GM19467 (cell line): ENCODE data around the gene CELF5.
"Not testable (repeated sequence)": the region's sequence is repeated elsewhere in the genome, so short reads cannot be mapped to it uniquely, and the experiment has no call there.

Experiments
- ATAC-seq: cut with Tn5 transposase; IDR thresholded peaks from one replicate; pipeline ENCODE4 v1.9.1; 2021; ENCODE audit warnings: mild to moderate bottlenecking, moderate library complexity; ENCODE audit not compliant: unreplicated experiment

CELF5 gene

GRCh38 chr19:3206216-3206953 lies 18.1 kb upstream of the CELF5 start:
- ATAC-seq: no peak

- no peak for ATAC-seq
These were observed 16.8 kb upstream of the CELF5 start for GRCh38 chr19:3207461-3208242.

- ATAC-seq: no peak
These were observed 15.9 kb upstream of the CELF5 start for GRCh38 chr19:3208317-3209207.

- no peak for ATAC-seq
These were observed 14.0 kb upstream of the CELF5 start for GRCh38 chr19:3210347-3211017.

GRCh38 chr19:3211191-3211590 lies 13.3 kb upstream of the CELF5 start:
- no peak for ATAC-seq

- ATAC-seq: no peak
These were observed 11.3 kb upstream of the CELF5 start for GRCh38 chr19:3213159-3213558.

- ATAC-seq: no peak
These were observed 7.6 kb upstream of the CELF5 start for GRCh38 chr19:3216874-3217273.

GRCh38 chr19:3220576-3220975 lies 3.9 kb upstream of the CELF5 start:
- no peak for ATAC-seq

GRCh38 chr19:3221576-3221975 lies 2.9 kb upstream of the CELF5 start:
- not testable (repeated sequence) for ATAC-seq

GRCh38 chr19:3222709-3223108 lies 1.8 kb upstream of the CELF5 start:
- ATAC-seq: no peak

GRCh38 chr19:3225169-3225485 lies 666 bp downstream of the CELF5 start:
- ATAC-seq: no peak

- no peak for ATAC-seq
These were observed 1.2 kb downstream of the CELF5 start for GRCh38 chr19:3225677-3226093.

- ATAC-seq: no peak
These were observed 2.7 kb downstream of the CELF5 start for GRCh38 chr19:3227054-3227626.

- ATAC-seq: no peak
These were observed 4.9 kb downstream of the CELF5 start for GRCh38 chr19:3229346-3229743.

GRCh38 chr19:3229888-3230496 lies 5.5 kb downstream of the CELF5 start:
- ATAC-seq: no peak

GRCh38 chr19:3231288-3231687 lies 6.8 kb downstream of the CELF5 start:
- ATAC-seq: no peak

- ATAC-seq: no peak
These were observed 8.7 kb downstream of the CELF5 start for GRCh38 chr19:3233116-3233515.

GRCh38 chr19:3233831-3234230 lies 9.4 kb downstream of the CELF5 start:
- no peak for ATAC-seq

- no peak for ATAC-seq
These were observed 10.3 kb downstream of the CELF5 start for GRCh38 chr19:3234800-3235199.

GRCh38 chr19:3235604-3236003 lies 11.1 kb downstream of the CELF5 start:
- ATAC-seq: not testable (repeated sequence)
